WTC11 (cell line): ENCODE measurements around the gene AP4S1. TPM values are rescaled to one million over a fixed set of nuclear protein-coding genes. Genes with fewer than 3 reads are reported as not detected.
A peak's percentile ranks its signal among the peaks of the same experiment; 100 is the strongest.

Experiments used
- ATAC-seq: fragments of 200-7000 bp; cut with Tn5 transposase; 2 replicates; pipeline ENCODE4 v1.10.0; 2021; ENCODE audit warnings: mild to moderate bottlenecking, moderate library complexity
- CTCF ChIA-PET: fragments of 300-600 bp; sonication (Branson Sonifier 250); formaldehyde crosslinking; loops from one replicate; lab custom pipeline; 2021; ENCODE audit warnings: antibody characterized with exemption; lab: Charles Lee
- POLR2A ChIA-PET: fragments of 350-600 bp; sonication (Branson Sonifier 250); formaldehyde crosslinking; loops from one replicate; lab custom pipeline; 2021; ENCODE audit warnings: antibody characterized with exemption; lab: Charles Lee
- DNase-seq: peaks from one replicate; pipeline ENCODE4 v3.0.0; 2021; ENCODE audit warnings: low spot score
- H3K27ac Mint-ChIP-seq: 2 replicates; pipeline ENCODE4 v1.8.0; 2021; ENCODE audit warnings: mixed read lengths
- H3K27me3 Mint-ChIP-seq: 2 replicates; pipeline ENCODE4 v1.8.0; 2021; ENCODE audit warnings: low read depth, mild to moderate bottlenecking, moderate library complexity, mixed read lengths
- H3K36me3 Mint-ChIP-seq: 2 replicates; pipeline ENCODE4 v1.8.0; 2021; ENCODE audit warnings: mixed read lengths
- H3K4me1 Mint-ChIP-seq: 2 replicates; pipeline ENCODE4 v1.8.0; 2022; ENCODE audit warnings: mixed read lengths
- H3K4me3 Mint-ChIP-seq: 2 replicates; pipeline ENCODE4 v1.8.0; 2021; ENCODE audit warnings: mild to moderate bottlenecking, moderate library complexity, mixed read lengths
- H3K9me3 Mint-ChIP-seq: 2 replicates; pipeline ENCODE4 v1.8.0; 2021; ENCODE audit warnings: mixed read lengths
- ELF4 ChIP-seq: sonication (generic); formaldehyde crosslinking; IDR thresholded peaks from 2 replicates; pipeline ENCODE4 v1.8.1; 2022; ENCODE audit warnings: low read depth, mild to moderate bottlenecking, moderate library complexity, missing genetic modification reagents
- ETV6 ChIP-seq: sonication (generic); formaldehyde crosslinking; IDR thresholded peaks from 2 replicates; pipeline ENCODE4 v1.8.1; 2022; ENCODE audit warnings: mild to moderate bottlenecking, missing genetic modification reagents
- FOXP1 ChIP-seq: sonication (generic); formaldehyde crosslinking; IDR thresholded peaks from 2 replicates; pipeline ENCODE4 v1.8.0; 2022; ENCODE audit warnings: missing genetic modification reagents, mild to moderate bottlenecking, moderate library complexity, borderline replicate concordance
- GRHL2 ChIP-seq: fragments of 250-450 bp; sonication (Bioruptor Pico); IDR thresholded peaks from 2 replicates; pipeline ENCODE4 v1.8.0; 2022; ENCODE audit warnings: mild to moderate bottlenecking, moderate library complexity; ENCODE audit not compliant: insufficient replicate concordance, severe bottlenecking
- HMGA2 ChIP-seq: fragments of 250-450 bp; sonication (Bioruptor Pico); IDR thresholded peaks from 2 replicates; pipeline ENCODE4 v1.4.0; 2021; ENCODE audit warnings: mild to moderate bottlenecking, moderate library complexity
- MXD4 ChIP-seq: fragments of 250-450 bp; sonication (Bioruptor Pico); IDR thresholded peaks from 2 replicates; pipeline ENCODE4 v1.8.0; 2021; ENCODE audit warnings: mild to moderate bottlenecking, moderate library complexity, borderline replicate concordance
- MYBL2 ChIP-seq: sonication (generic); formaldehyde crosslinking; IDR thresholded peaks from 2 replicates; pipeline ENCODE4 v1.8.1; 2023; ENCODE audit warnings: mild to moderate bottlenecking, moderate library complexity, missing genetic modification reagents
- NR1H2 ChIP-seq: sonication (generic); formaldehyde crosslinking; IDR thresholded peaks from 2 replicates; pipeline ENCODE4 v1.9.0; 2021; ENCODE audit warnings: mild to moderate bottlenecking, moderate library complexity, missing genetic modification reagents
- PRRX2 ChIP-seq: fragments of 250-450 bp; sonication (Bioruptor Pico); IDR thresholded peaks from 2 replicates; pipeline ENCODE4 v1.8.0; 2021; ENCODE audit warnings: mild to moderate bottlenecking
- TEAD1 ChIP-seq: sonication (generic); formaldehyde crosslinking; IDR thresholded peaks from 2 replicates; pipeline ENCODE4 v1.8.0; 2022; ENCODE audit warnings: mild to moderate bottlenecking, missing genetic modification reagents
- ZNF138 ChIP-seq: sonication (generic); formaldehyde crosslinking; conservative IDR thresholded peaks from 2 replicates; pipeline ENCODE4 v1.8.1; 2022; ENCODE audit warnings: mild to moderate bottlenecking, moderate library complexity, missing genetic modification reagents
- ZNF263 ChIP-seq: sonication (generic); formaldehyde crosslinking; IDR thresholded peaks from 2 replicates; pipeline ENCODE4 v1.8.1; 2022; ENCODE audit warnings: low read depth, mild to moderate bottlenecking, moderate library complexity, missing genetic modification reagents
- total RNA-seq: library from RNA; stranded (reverse); gene quantifications from 3 replicates; pipeline ENCODE4 v1.2.3, GENCODE V29; 2021
- TF ChIP-seq, protein P1 (sequence below): sonication (generic); formaldehyde crosslinking; IDR thresholded peaks from 2 replicates; pipeline ENCODE4 v1.8.1; 2022; ENCODE audit warnings: low read depth, missing genetic modification reagents, borderline replicate concordance
- TF ChIP-seq, protein P2 (sequence below): sonication (generic); formaldehyde crosslinking; IDR thresholded peaks from 2 replicates; pipeline ENCODE4 v1.8.1; 2022; ENCODE audit warnings: low read depth, mild to moderate bottlenecking, moderate library complexity, missing genetic modification reagents, borderline replicate concordance
- TF ChIP-seq, protein P3 (sequence below): sonication (generic); formaldehyde crosslinking; IDR thresholded peaks from 2 replicates; pipeline ENCODE4 v1.8.0; 2022; ENCODE audit warnings: mild to moderate bottlenecking, missing genetic modification reagents
- TF ChIP-seq, protein P4 (sequence below): fragments of 250-450 bp; sonication (Bioruptor Pico); IDR thresholded peaks from 2 replicates; pipeline ENCODE4 v1.9.0; 2021; ENCODE audit warnings: mild to moderate bottlenecking
- TF ChIP-seq, protein P5 (sequence below): sonication (generic); formaldehyde crosslinking; IDR thresholded peaks from 2 replicates; pipeline ENCODE4 v1.8.1; 2023; ENCODE audit warnings: mild to moderate bottlenecking, missing genetic modification reagents
- TF ChIP-seq, protein P6 (sequence below): sonication (generic); formaldehyde crosslinking; IDR thresholded peaks from 2 replicates; pipeline ENCODE4 v1.8.1; 2023; ENCODE audit warnings: mild to moderate bottlenecking, missing genetic modification reagents, borderline replicate concordance
- TF ChIP-seq, protein P7 (sequence below): sonication (generic); formaldehyde crosslinking; IDR thresholded peaks from 2 replicates; pipeline ENCODE4 v1.8.1; 2023; ENCODE audit warnings: mild to moderate bottlenecking, missing genetic modification reagents

The AP4S1 gene
- total RNA-seq, 1 experiment from 2014 or later, result 7.0 TPM

DNA sequence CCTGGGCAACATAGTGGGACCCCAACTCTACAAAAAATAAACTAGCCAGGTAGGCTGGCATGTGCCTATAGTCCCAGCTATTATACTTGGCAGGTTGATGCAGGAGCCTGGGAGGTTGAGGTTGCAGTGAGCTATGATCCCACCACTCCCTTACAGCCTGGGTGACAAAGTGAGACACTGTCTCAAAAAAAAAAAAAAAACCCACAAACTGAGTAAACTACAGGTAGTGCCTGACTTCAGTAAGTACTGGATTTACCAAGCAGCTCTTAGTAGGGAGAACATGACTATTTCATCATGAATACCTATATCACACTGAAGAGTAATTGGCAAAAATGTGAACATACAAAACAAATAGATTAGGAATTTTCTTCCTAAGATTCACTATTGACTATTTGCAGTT is 32.4 kb upstream of the AP4S1 start:
- TF ChIP-seq, protein P1, sequence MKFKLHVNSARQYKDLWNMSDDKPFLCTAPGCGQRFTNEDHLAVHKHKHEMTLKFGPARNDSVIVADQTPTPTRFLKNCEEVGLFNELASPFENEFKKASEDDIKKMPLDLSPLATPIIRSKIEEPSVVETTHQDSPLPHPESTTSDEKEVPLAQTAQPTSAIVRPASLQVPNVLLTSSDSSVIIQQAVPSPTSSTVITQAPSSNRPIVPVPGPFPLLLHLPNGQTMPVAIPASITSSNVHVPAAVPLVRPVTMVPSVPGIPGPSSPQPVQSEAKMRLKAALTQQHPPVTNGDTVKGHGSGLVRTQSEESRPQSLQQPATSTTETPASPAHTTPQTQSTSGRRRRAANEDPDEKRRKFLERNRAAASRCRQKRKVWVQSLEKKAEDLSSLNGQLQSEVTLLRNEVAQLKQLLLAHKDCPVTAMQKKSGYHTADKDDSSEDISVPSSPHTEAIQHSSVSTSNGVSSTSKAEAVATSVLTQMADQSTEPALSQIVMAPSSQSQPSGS, result no peak
- no peak for TF ChIP-seq ZNF138 (CRISPR knock-in tag)
- TF ChIP-seq ZNF263 (CRISPR knock-in tag), result no peak
- TF ChIP-seq, protein P2, sequence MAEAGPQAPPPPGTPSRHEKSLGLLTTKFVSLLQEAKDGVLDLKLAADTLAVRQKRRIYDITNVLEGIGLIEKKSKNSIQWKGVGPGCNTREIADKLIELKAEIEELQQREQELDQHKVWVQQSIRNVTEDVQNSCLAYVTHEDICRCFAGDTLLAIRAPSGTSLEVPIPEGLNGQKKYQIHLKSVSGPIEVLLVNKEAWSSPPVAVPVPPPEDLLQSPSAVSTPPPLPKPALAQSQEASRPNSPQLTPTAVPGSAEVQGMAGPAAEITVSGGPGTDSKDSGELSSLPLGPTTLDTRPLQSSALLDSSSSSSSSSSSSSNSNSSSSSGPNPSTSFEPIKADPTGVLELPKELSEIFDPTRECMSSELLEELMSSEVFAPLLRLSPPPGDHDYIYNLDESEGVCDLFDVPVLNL (CRISPR knock-in tag), result no peak
- TF ChIP-seq, protein P3, sequence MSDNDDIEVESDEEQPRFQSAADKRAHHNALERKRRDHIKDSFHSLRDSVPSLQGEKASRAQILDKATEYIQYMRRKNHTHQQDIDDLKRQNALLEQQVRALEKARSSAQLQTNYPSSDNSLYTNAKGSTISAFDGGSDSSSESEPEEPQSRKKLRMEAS (CRISPR knock-in tag), result no peak
- no peak for TF ChIP-seq NR1H2
- TF ChIP-seq TEAD1 (CRISPR knock-in tag), result no peak
- TF ChIP-seq HMGA2, result no peak
- TF ChIP-seq, protein P4, sequence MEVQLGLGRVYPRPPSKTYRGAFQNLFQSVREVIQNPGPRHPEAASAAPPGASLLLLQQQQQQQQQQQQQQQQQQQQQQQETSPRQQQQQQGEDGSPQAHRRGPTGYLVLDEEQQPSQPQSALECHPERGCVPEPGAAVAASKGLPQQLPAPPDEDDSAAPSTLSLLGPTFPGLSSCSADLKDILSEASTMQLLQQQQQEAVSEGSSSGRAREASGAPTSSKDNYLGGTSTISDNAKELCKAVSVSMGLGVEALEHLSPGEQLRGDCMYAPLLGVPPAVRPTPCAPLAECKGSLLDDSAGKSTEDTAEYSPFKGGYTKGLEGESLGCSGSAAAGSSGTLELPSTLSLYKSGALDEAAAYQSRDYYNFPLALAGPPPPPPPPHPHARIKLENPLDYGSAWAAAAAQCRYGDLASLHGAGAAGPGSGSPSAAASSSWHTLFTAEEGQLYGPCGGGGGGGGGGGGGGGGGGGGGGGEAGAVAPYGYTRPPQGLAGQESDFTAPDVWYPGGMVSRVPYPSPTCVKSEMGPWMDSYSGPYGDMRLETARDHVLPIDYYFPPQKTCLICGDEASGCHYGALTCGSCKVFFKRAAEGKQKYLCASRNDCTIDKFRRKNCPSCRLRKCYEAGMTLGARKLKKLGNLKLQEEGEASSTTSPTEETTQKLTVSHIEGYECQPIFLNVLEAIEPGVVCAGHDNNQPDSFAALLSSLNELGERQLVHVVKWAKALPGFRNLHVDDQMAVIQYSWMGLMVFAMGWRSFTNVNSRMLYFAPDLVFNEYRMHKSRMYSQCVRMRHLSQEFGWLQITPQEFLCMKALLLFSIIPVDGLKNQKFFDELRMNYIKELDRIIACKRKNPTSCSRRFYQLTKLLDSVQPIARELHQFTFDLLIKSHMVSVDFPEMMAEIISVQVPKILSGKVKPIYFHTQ (CRISPR knock-in tag), result no peak
- TF ChIP-seq MYBL2 (CRISPR knock-in tag), result no peak
- no peak for TF ChIP-seq GRHL2 (CRISPR knock-in tag)
- TF ChIP-seq, protein P5, sequence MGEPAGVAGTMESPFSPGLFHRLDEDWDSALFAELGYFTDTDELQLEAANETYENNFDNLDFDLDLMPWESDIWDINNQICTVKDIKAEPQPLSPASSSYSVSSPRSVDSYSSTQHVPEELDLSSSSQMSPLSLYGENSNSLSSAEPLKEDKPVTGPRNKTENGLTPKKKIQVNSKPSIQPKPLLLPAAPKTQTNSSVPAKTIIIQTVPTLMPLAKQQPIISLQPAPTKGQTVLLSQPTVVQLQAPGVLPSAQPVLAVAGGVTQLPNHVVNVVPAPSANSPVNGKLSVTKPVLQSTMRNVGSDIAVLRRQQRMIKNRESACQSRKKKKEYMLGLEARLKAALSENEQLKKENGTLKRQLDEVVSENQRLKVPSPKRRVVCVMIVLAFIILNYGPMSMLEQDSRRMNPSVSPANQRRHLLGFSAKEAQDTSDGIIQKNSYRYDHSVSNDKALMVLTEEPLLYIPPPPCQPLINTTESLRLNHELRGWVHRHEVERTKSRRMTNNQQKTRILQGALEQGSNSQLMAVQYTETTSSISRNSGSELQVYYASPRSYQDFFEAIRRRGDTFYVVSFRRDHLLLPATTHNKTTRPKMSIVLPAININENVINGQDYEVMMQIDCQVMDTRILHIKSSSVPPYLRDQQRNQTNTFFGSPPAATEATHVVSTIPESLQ (CRISPR knock-in tag), result no peak
- TF ChIP-seq PRRX2 (CRISPR knock-in tag), result no peak

DNA sequence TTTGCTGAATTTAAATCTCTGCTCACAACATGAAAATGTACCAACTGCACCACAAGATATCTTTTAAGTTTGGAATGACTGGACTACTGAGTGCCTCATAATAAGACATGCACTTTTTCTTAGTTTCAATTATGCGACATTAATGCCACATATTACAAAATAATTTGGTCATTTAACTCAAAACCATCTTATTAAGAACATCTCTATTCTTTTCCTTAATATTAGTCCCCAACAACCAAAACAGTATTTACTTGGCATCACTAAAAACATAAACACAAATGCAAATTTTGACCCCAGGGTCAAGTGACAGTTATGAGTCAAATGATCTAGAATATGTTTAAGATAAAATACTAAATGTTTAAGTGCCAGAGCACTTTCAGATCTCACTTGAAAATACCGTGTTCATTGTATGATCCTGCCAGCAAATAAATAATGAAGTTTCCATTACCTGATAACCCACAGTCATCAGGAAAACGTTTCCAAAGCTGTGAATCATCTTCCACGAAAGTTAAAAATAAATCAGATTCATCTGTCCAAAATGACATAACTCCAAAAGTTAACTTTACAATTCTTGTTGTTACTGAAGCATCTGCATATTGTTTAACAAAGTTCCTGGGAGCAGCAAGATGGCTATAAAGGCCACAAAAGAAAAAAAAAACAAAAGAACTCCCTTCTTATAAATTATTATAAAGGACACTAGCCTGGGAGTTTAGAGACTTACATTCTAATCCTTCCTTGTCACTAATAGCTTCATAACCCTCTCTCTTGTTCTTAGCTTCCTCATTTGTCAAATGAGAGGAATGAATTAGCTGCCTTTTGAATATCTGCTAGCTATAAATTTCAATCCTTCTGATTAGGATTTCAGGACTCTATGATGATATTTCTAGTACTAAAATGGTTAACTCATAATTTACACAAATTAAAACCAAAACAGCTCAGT is 30.5 kb upstream of the AP4S1 start:
- ATAC-seq (no peak), DNase-seq (no peak)
- ChIA-PET POLR2A (no interaction called here), CTCF (interaction anchor here (1.9 kb wide), 1 partner anchor 14 kb away, joined by 4 read pairs; no protein-coding TSS in a partner anchor)
- Mint-ChIP-seq H3K4me1 (peaks cover 55% of the 10 kb centered on the region), H3K9me3 (peaks cover 24% of the 10 kb centered on the region), H3K4me3 (no peak overlapping the region), H3K27ac (peak overlapping the region; percentile 74; the same call in 1 of the 2 replicates), H3K27me3 (no peaks in the 10 kb centered on the region), H3K36me3 (peaks cover 22% of the 10 kb centered on the region)
- TF ChIP-seq PRRX2 (CRISPR knock-in tag) (no peak), ETV6 (CRISPR knock-in tag) (no peak), ELF4 (CRISPR knock-in tag) (no peak), FOXP1 (CRISPR knock-in tag) (no peak), TEAD1 (CRISPR knock-in tag) (no peak), MXD4 (CRISPR knock-in tag) (no peak)
- TF ChIP-seq, protein P6, sequence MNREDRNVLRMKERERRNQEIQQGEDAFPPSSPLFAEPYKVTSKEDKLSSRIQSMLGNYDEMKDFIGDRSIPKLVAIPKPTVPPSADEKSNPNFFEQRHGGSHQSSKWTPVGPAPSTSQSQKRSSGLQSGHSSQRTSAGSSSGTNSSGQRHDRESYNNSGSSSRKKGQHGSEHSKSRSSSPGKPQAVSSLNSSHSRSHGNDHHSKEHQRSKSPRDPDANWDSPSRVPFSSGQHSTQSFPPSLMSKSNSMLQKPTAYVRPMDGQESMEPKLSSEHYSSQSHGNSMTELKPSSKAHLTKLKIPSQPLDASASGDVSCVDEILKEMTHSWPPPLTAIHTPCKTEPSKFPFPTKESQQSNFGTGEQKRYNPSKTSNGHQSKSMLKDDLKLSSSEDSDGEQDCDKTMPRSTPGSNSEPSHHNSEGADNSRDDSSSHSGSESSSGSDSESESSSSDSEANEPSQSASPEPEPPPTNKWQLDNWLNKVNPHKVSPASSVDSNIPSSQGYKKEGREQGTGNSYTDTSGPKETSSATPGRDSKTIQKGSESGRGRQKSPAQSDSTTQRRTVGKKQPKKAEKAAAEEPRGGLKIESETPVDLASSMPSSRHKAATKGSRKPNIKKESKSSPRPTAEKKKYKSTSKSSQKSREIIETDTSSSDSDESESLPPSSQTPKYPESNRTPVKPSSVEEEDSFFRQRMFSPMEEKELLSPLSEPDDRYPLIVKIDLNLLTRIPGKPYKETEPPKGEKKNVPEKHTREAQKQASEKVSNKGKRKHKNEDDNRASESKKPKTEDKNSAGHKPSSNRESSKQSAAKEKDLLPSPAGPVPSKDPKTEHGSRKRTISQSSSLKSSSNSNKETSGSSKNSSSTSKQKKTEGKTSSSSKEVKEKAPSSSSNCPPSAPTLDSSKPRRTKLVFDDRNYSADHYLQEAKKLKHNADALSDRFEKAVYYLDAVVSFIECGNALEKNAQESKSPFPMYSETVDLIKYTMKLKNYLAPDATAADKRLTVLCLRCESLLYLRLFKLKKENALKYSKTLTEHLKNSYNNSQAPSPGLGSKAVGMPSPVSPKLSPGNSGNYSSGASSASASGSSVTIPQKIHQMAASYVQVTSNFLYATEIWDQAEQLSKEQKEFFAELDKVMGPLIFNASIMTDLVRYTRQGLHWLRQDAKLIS (CRISPR knock-in tag), result no peak
- TF ChIP-seq, protein P7, sequence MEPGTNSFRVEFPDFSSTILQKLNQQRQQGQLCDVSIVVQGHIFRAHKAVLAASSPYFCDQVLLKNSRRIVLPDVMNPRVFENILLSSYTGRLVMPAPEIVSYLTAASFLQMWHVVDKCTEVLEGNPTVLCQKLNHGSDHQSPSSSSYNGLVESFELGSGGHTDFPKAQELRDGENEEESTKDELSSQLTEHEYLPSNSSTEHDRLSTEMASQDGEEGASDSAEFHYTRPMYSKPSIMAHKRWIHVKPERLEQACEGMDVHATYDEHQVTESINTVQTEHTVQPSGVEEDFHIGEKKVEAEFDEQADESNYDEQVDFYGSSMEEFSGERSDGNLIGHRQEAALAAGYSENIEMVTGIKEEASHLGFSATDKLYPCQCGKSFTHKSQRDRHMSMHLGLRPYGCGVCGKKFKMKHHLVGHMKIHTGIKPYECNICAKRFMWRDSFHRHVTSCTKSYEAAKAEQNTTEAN (CRISPR knock-in tag), result no peak

More for the DNA sequence above, 32.4 kb upstream of the AP4S1 start:
- CTCF ChIA-PET, result interaction anchor here (0.6 to 0.9 kb wide), 3 partner anchors 9 to 547 kb away, joined by 3 to 4 read pairs (median 4); no protein-coding TSS in a partner anchor
- ATAC-seq, result no peak
- peaks cover 44% of the 10 kb centered on the region for H3K4me1 Mint-ChIP-seq
- no peak overlapping the region for H3K27ac Mint-ChIP-seq
- peaks cover 7% of the 10 kb centered on the region for H3K36me3 Mint-ChIP-seq
- peaks cover 6% of the 10 kb centered on the region for H3K9me3 Mint-ChIP-seq
- POLR2A ChIA-PET, result interaction anchor here (0.6 to 1.4 kb wide), 3 partner anchors 33 to 452 kb away, joined by 3 to 5 read pairs (median 3); partner anchors contain the start of gene STRN3
- no peak overlapping the region for H3K4me3 Mint-ChIP-seq
- H3K27me3 Mint-ChIP-seq, result no peaks in the 10 kb centered on the region
- no peak for DNase-seq
